Measurements from ENCODE around the gene GFOD1.

DNA sequence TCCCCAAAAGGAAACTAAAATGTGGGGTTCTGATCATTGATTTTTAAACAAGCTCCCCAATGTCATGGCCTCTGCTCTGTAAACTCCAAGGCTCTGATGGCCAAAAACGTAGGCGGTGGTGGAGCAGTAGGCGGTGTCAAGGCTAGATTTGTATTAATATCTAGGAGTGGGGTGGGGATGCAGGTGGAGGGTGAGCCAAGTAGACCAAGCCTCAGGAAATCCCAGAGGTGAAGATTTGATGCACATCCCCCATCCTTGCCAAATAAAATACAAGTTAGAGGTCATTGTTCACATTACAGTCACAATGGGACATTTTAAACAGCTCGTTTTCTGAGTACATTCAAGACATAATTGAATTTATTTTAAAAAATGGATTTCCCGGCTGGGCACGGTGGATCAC, 128.1 kb downstream of the GFOD1 start:
- TF ChIP-seq, protein P1, sequence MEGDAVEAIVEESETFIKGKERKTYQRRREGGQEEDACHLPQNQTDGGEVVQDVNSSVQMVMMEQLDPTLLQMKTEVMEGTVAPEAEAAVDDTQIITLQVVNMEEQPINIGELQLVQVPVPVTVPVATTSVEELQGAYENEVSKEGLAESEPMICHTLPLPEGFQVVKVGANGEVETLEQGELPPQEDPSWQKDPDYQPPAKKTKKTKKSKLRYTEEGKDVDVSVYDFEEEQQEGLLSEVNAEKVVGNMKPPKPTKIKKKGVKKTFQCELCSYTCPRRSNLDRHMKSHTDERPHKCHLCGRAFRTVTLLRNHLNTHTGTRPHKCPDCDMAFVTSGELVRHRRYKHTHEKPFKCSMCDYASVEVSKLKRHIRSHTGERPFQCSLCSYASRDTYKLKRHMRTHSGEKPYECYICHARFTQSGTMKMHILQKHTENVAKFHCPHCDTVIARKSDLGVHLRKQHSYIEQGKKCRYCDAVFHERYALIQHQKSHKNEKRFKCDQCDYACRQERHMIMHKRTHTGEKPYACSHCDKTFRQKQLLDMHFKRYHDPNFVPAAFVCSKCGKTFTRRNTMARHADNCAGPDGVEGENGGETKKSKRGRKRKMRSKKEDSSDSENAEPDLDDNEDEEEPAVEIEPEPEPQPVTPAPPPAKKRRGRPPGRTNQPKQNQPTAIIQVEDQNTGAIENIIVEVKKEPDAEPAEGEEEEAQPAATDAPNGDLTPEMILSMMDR (IDR thresholded peaks at IDR 0.05 in 8 of 11, conservative IDR thresholded peaks at IDR 0.05 in 3 of 11) = no peak
- no peak for TF ChIP-seq POLR2AphosphoS5 (IDR thresholded peaks at IDR 0.05)
